NCI-H1105 (cell line): ENCODE results near the gene PRKCH.
"Not testable (repeated sequence)": the region's sequence is repeated elsewhere in the genome, so short reads cannot be mapped to it uniquely, and the experiment has no call there.

Experiments
- DNase-seq: peaks from one replicate; lab custom pipeline; 2025; lab: John Stamatoyannopoulos, UW

The PRKCH gene

GRCh38 chr14:61394542-61394941, 73.2 kb downstream of the PRKCH start:
- no peak for DNase-seq

- DNase-seq, result no peak
Observed at GRCh38 chr14:61395115-61395725, 73.8 kb downstream of the PRKCH start.

GRCh38 chr14:61396279-61396678, 74.9 kb downstream of the PRKCH start:
- DNase-seq, result no peak

- no peak for DNase-seq
Observed at GRCh38 chr14:61396694-61397093, 75.3 kb downstream of the PRKCH start.

GRCh38 chr14:61397615-61398014, 76.2 kb downstream of the PRKCH start:
- DNase-seq, result no peak

- DNase-seq, result no peak
Observed at GRCh38 chr14:61398221-61398620, 76.8 kb downstream of the PRKCH start.

GRCh38 chr14:61399365-61399764, 78.0 kb downstream of the PRKCH start:
- no peak for DNase-seq

GRCh38 chr14:61401461-61401860, 80.1 kb downstream of the PRKCH start:
- DNase-seq, result no peak

- no peak for DNase-seq
Observed at GRCh38 chr14:61403411-61403810, 82.0 kb downstream of the PRKCH start.

GRCh38 chr14:61404637-61405036, 83.3 kb downstream of the PRKCH start:
- DNase-seq, result no peak

GRCh38 chr14:61406198-61406597, 84.8 kb downstream of the PRKCH start:
- DNase-seq, result peak; percentile 74

GRCh38 chr14:61406675-61407074, 85.3 kb downstream of the PRKCH start:
- DNase-seq, result no peak

- DNase-seq, result no peak
Observed at GRCh38 chr14:61408498-61408897, 87.1 kb downstream of the PRKCH start.

- peak; percentile 51 for DNase-seq
Observed at GRCh38 chr14:61409782-61410181, 88.4 kb downstream of the PRKCH start.

- not testable (repeated sequence) for DNase-seq
Observed at GRCh38 chr14:61415934-61416333, 94.6 kb downstream of the PRKCH start.

- no peak for DNase-seq
Observed at GRCh38 chr14:61416591-61416990, 95.2 kb downstream of the PRKCH start.

GRCh38 chr14:61417141-61417540, 95.8 kb downstream of the PRKCH start:
- no peak for DNase-seq

- no peak for DNase-seq
Observed at GRCh38 chr14:61417883-61418455, 96.6 kb downstream of the PRKCH start.

GRCh38 chr14:61418746-61419145, 97.4 kb downstream of the PRKCH start:
- no peak for DNase-seq

GRCh38 chr14:61419201-61419600, 97.8 kb downstream of the PRKCH start:
- no peak for DNase-seq

GRCh38 chr14:61420326-61420725, 98.9 kb downstream of the PRKCH start:
- DNase-seq, result no peak

- no peak for DNase-seq
Observed at GRCh38 chr14:61421212-61421923, 100.0 kb downstream of the PRKCH start.

- DNase-seq, result no peak
Observed at GRCh38 chr14:61426048-61426447, 104.7 kb downstream of the PRKCH start.

- DNase-seq, result no peak
Observed at GRCh38 chr14:61428261-61428660, 106.9 kb downstream of the PRKCH start.
